Stimulated activated CD8-positive, alpha-beta memory T cell treated with anti-CD3 and anti-CD28 coated beads, Interleukin-7, amount 100 ng/mL, for 4 hours (primary cell): ENCODE data around the gene VCPKMT.

ENCODE experiments used
- DNase-seq, 2 donors: peaks; one replicate each; pipeline ENCODE4 v3.0.0-alpha.2; 2020; ENCODE audit warnings: low read depth in 2 of 2

Gene VCPKMT

GRCh38 chr14:50116181-50116956, at the start of gene VCPKMT:
TSS of gene VCPKMT (minus strand) at chr14:50116572. CDS start at chr14:50116552, 20 bp downstream.
- DNase-seq = peak; percentile 86 to 97

GRCh38 chr14:50156111-50156510, 39.7 kb upstream of the VCPKMT start:
- no peak for DNase-seq

- no peak for DNase-seq
Observed at GRCh38 chr14:50148799-50149198, 32.4 kb upstream of the VCPKMT start.

GRCh38 chr14:50139192-50139591, 22.8 kb upstream of the VCPKMT start:
- DNase-seq = no peak

- no peak for DNase-seq
Observed at GRCh38 chr14:50127802-50128201, 11.4 kb upstream of the VCPKMT start.

GRCh38 chr14:50123062-50123461, 6.7 kb upstream of the VCPKMT start:
- DNase-seq = no peak

- DNase-seq = no peak
Observed at GRCh38 chr14:50122291-50122690, 5.9 kb upstream of the VCPKMT start.

- DNase-seq = no peak
Observed at GRCh38 chr14:50121486-50121885, 5.1 kb upstream of the VCPKMT start.

GRCh38 chr14:50117456-50117855, 1.1 kb upstream of the VCPKMT start:
- DNase-seq = no peak

GRCh38 chr14:50116966-50117365, 594 bp upstream of the VCPKMT start:
- DNase-seq = no peak

GRCh38 chr14:50113381-50114035, 2.9 kb downstream of the VCPKMT start:
- DNase-seq = no peak

- no peak for DNase-seq
Observed at GRCh38 chr14:50110323-50111037, 5.9 kb downstream of the VCPKMT start.

- no peak for DNase-seq
Observed at GRCh38 chr14:50109342-50109741, 7.0 kb downstream of the VCPKMT start.

GRCh38 chr14:50107850-50108249, 8.5 kb downstream of the VCPKMT start:
- no peak for DNase-seq

GRCh38 chr14:50106178-50106577, 10.2 kb downstream of the VCPKMT start:
- DNase-seq = no peak

- no peak for DNase-seq
Observed at GRCh38 chr14:50103558-50103957, 12.8 kb downstream of the VCPKMT start.

- no peak for DNase-seq
Observed at GRCh38 chr14:50101417-50101816, 15.0 kb downstream of the VCPKMT start.

- no peak for DNase-seq
Observed at GRCh38 chr14:50100805-50101204, 15.6 kb downstream of the VCPKMT start.

- no peak for DNase-seq
Observed at GRCh38 chr14:50099335-50099734, 17.0 kb downstream of the VCPKMT start.

GRCh38 chr14:50095895-50096294, 20.5 kb downstream of the VCPKMT start:
- no peak for DNase-seq

GRCh38 chr14:50094056-50094755, 22.2 kb downstream of the VCPKMT start:
- no peak for DNase-seq

- no peak for DNase-seq
Observed at GRCh38 chr14:50093496-50093895, 22.9 kb downstream of the VCPKMT start.
